Measurements from ENCODE around the gene NKIRAS2. TPM values are rescaled to one million over a fixed set of nuclear protein-coding genes. Genes with fewer than 3 reads are reported as not detected.
A peak's percentile ranks its signal among the peaks of the same experiment; 100 is the strongest.

The NKIRAS2 gene
- total and polyA plus RNA-seq, 2 of the 13 experiments (the other 11 are each of a cell fraction or from before 2014, with no cell fraction given) = 27.9 to 42.0 TPM

GRCh38 chr17:42016941-42017865 lies 2.7 kb upstream of the NKIRAS2 start, which contains the start of gene DNAJC7:
Gene DNAJC7 (minus strand): TSS chr17:42017439. CDS start chr17:42017416, 23 bp downstream.
- peak within 1 kb of the TSS; percentile 47 for H2AFZ ChIP-seq (ENCODE audit: low read length)
- H3K4me3 ChIP-seq (replicated peaks in 1 of 3; ENCODE audit: insufficient read depth in 1 of 3, low read depth in 2 of 3, low read length in 3 of 3) = peak within 1 kb of the TSS; percentile 76 to 96 (median 89)
- in situ Hi-C loops (cut with HindIII; ENCODE audit: extremely low pct_ligation_motif_present, low pct_unique_long_range_greater_than_20kb) (loop anchor here (5.0 kb wide), 1 partner anchor 50 kb away; the partner anchor contains the start of gene CNP), intact Hi-C loops (cut with micrococcal nuclease; ENCODE audit: unreplicated experiment) (loop anchor here (2.0 kb wide), 1 partner anchor 14 kb away; no protein-coding TSS in a partner anchor)
- BruUV-seq (replicated peaks) = TSS peak; percentile 77
- H4K20me1 ChIP-seq (ENCODE audit: insufficient read depth, low read length) = no peaks in the 10 kb centered on the region; the same call in 1 of the 2 replicates
- H3K4me1 ChIP-seq (ENCODE audit: insufficient read depth, low read length) = peaks cover 71% of the 10 kb centered on the region
- DNase-seq (ENCODE audit: low spot score) = peak; percentile 91
- peaks cover 0 to 3% of the 10 kb centered on the region in 2 experiments; a peak in 1 of 5 replicates for H3K27me3 ChIP-seq (ENCODE audit: control insufficient read depth in 1 of 2, insufficient read depth in 2 of 2, low read length in 2 of 2)
- H3K36me3 ChIP-seq (replicated peaks in 1 of 2; ENCODE audit: control insufficient read depth in 1 of 2, insufficient read depth in 2 of 2, low read length in 2 of 2) = peaks cover 2 to 14% of the 10 kb centered on the region in 2 experiments; a peak in 4 of 5 replicates
- no peak for FAIRE-seq
- peaks cover 76% of the 10 kb centered on the region for H3K79me2 ChIP-seq (ENCODE audit: insufficient read depth, low read length)
- no peaks in the 10 kb centered on the region for H3K9me3 ChIP-seq (ENCODE audit: low read length)
- CTCF ChIA-PET (ENCODE audit: low intra/inter-chr PET ratio, low total read pairs) = no interaction called here
- under 1% methylated on average over 59 of the region's 70 CpGs for WGBS (ENCODE audit: low lambda C conversion rate)
- H3K4me2 ChIP-seq (ENCODE audit: low read depth, low read length) = peak within 1 kb of the TSS; percentile 91
- ATAC-seq = peak; percentile 95
- POLR2A ChIA-PET = interaction anchor here (0.8 to 7.5 kb wide), 30 partner anchors 8 to 371 kb away, joined by 3 to 183 read pairs (median 6); partner anchors contain the start of genes ACLY, CNP, DHX58 and EIF1
- H3K9ac ChIP-seq (ENCODE audit: insufficient read depth, low read depth, low read length) = peak within 1 kb of the TSS; percentile 97
- peak within 1 kb of the TSS; percentile 84 for H3K27ac ChIP-seq (ENCODE audit: extremely low read length, insufficient read depth, low read length)
- TF ChIP-seq ZKSCAN8 (CRISPR knock-in tag; IDR thresholded peaks at IDR 0.05; ENCODE audit: borderline replicate concordance) (peak; percentile 95), ZBTB4 (CRISPR knock-in tag; IDR thresholded peaks at IDR 0.05; ENCODE audit: borderline replicate concordance) (peak; percentile 75; the same call in 1 of the 2 replicates), ZBTB7B (CRISPR knock-in tag; IDR thresholded peaks at IDR 0.05) (peak; percentile 100), KLF12 (CRISPR knock-in tag; IDR thresholded peaks at IDR 0.05; ENCODE audit: borderline replicate concordance) (peak; percentile 93), ZBTB49 (CRISPR knock-in tag; IDR thresholded peaks at IDR 0.05; ENCODE audit: borderline replicate concordance) (no peak), ASH2L (IDR thresholded peaks at IDR 0.05; ENCODE audit: insufficient read length, low read depth, low read length) (peak; percentile 99), ZNF580 (CRISPR knock-in tag; IDR thresholded peaks at IDR 0.05; ENCODE audit: borderline replicate concordance, low read depth) (peak; percentile 83; the same call in 1 of the 2 replicates), TOPORS (CRISPR knock-in tag; IDR thresholded peaks at IDR 0.05) (peak; percentile 82; the same call in 1 of the 2 replicates), ATF7-NPFF (CRISPR knock-in tag; IDR thresholded peaks at IDR 0.05; ENCODE audit: low read depth) (peak; percentile 91; the same call in 1 of the 2 replicates)

Measured in HepG2 (cell line).